NCI-H1092 treated with DMSO at 0.1 percent for 48 hours (cell line): ENCODE measurements around the gene ATP8A2.
A peak's percentile ranks its signal among the peaks of the same experiment; 100 is the strongest.

Experiments used
- DNase-seq: peaks from one replicate; lab custom pipeline; 2025; lab: John Stamatoyannopoulos, UW

The ATP8A2 gene

DNA sequence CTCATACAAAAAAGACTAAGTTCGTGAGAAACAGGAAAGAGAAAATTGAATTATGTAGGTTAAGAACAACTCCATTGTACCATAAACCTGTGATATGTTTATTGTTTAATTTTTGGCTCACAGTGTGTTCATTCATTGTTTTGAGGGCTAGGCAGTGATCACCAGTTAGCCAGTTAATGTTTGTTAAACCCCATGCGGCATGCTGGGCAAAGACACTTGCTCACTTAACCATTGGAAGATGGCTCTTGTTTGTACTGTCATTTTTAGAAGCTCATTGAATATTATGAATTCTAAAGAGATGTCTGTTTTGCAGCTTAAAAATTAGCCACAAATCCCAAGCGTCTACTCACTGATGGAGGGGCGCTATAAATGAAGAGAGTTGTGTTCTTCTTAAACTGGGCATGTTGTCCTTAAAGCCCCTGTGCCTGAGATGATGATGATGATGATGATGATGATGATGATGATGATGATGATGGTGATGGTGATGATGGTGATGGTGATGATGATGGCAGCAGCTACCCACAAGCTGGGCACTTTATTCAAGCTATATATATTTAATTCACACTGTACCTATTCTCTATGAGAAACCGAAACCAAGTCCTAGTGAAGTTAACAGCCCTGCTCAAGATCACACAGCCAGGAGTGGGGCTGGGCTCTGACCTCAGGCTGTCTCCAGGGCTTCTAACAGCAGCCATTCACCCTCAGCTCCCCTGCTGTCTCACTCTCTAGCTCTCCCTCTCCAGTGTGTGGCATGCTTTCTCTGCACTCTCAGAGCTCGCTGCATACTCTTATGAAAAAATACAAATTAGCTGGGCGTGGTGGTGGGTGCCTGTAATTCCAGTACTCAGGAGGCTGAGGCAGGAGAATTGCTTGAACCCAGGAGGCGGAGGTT lies 510.9 kb downstream of the ATP8A2 start:
- DNase-seq, result peak; percentile 84

DNA sequence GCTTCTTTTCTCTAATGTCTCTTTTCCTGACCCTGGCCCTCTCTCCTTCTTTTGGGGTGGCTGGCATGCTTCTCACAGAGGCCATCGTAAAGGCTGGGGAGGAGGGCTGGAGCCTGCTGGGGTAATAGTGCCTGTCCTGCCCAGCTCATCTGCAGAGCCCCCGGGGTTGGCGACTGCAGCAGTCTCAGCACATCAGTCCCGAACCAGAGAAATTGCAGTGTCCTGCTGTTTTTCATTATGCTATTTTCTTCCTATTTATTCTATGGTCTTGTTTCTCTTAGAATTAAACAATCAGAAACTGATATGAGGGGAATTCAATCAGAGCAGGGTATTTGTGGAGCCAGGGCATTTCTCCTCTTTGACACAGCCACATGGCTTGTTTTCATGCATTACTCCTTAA lies 513.6 kb downstream of the ATP8A2 start:
- DNase-seq, result no peak

DNA sequence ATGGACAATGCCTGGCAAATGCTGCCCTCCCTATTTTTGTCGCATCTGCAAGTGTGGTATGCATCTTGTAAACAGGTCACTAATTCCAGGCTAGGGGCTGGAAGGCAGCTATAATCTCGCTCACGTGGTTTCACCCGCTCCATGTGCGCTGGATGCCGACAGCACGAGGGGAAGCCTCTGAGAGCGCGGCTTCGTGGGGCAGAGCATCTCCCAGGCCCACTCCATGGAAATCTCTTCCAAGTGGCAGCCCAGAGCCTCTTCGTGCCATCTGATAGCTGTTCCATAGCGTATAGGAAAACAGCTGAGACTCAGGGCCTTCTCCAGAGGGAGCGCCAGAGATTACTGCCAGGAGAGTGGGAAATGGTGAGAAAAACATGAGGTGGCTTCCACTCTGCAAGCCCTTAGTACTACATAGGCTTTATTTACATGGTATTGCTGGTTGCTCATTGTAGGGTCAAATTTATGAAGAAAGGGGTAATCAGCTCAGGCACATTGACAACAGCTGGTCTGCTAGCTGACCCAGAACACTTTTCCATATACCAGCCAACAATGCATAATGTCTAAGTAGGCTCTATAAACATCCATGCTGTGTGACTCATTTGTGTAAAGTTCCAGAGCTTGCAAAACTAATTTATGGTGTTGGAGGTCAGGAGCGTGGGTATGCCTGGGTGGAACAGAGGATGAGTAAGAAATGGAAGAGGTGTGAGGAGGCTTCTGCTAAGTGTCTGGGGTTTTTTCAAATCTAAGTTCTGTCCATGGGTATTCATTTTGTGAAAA lies 514.9 kb downstream of the ATP8A2 start:
- DNase-seq, result no peak

DNA sequence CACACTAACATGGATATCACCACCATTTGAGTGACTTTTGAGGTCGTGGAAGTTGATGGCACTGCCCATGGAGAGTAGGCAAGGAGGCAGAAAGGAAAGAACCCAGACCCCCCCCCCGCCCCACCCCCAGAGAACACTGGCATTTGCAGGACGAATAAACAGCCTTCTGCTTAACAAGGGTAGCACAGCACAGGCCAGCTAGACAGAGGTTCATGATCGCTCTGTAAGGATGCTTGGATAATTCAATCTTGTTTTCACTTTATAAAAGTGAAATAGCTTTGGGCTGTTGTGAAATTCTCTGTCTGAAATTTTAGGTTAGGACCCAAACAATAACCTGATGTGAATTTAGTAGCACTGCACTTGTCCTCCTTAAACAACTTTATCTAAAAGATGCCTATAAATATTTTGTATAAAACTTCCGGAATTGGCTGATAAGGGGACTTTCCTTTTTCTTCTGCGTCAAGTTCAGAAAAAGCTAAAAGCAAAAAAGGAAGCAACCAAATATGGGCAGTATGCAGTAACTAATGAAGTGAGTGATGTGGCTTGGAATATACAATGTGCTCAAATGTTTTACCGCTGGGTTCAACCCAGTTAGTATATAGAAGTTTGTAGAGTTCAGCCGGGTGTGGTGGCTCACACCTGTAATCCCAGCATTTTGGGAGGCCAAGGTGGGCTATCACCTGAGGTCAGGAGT lies 516.3 kb downstream of the ATP8A2 start:
- no peak for DNase-seq

DNA sequence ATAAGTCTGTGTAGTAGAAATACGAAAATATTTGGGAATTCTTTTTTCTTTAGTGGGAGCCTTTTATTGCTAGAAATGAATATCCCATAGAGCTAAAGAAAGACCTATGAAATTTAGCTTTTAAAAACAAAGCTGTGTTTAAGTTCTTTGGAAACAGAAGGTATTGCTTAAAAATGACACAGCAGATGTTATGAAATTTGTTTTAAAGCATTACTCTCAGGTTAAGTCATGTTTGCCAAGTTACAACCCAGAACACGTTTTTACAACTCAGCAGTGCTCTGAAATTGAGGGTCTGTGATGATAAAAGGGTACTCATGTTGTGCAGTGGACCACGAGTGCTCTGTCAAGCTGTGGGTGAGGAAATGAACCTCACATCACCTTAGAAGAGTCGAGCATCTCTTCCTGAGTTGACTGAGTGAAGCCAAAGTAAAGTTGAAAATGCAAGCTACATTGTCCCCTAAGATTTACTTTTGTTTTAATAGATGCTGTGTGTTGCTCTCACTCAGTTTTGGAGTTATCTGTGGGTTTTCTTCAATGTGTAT lies 519.0 kb downstream of the ATP8A2 start:
- DNase-seq, result no peak

DNA sequence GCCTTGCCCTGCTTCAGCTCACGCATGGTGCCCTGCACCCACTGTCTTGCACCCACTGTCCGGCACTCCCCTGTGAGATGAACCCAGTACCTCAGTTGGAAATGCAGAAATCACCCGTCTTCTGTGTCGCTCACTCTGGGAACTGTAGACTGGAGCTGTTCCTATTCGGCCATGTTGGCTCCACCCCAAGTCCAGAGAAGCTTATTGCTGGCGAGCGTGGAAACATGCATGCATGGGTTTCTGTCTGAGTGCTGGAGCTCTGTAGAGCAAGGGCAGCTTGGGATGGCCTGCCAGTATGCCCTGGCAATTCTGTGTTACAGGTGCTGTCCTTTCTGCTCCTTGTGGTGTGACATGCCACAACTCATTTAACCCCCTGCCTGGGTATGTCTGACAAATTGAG lies 527.2 kb downstream of the ATP8A2 start:
- no peak for DNase-seq

DNA sequence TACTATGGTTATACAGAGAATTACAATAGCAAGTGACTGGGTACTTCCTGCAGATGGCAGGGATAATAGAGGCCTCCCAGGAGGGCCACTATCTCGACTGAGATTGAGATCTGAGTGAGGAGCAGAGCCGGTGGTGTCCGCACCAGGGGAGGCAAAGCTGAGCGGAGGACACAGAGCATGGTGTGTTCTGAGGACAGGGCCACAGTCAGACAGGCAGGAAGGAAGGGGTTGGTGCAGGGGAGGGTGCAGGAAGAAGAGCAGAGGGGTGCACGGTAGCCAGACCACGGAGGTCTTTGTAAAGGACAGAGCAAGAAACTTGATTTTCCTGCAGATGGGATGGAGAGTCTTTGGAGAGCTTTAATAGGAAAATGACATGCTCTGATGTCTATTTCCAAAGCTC lies 527.7 kb downstream of the ATP8A2 start:
- no peak for DNase-seq

DNA sequence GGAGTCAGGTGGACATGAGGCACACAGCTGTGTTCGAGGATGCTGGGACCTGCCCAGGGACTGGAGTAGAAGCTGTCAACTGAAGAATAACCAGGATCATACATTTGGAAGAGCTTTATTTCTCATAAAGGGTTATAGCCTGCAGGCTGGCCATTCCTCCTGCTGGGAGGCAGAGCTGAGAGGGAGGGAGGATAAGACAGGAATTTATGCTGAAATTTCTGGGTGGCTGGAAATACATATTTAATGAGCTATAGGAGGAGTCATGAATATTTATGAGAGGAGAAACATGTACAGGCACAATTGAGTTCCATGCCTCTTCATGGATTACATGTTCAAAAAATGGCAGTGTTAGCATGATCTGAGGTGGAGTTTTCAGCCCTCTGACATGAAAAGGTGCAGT lies 528.2 kb downstream of the ATP8A2 start:
- no peak for DNase-seq

DNA sequence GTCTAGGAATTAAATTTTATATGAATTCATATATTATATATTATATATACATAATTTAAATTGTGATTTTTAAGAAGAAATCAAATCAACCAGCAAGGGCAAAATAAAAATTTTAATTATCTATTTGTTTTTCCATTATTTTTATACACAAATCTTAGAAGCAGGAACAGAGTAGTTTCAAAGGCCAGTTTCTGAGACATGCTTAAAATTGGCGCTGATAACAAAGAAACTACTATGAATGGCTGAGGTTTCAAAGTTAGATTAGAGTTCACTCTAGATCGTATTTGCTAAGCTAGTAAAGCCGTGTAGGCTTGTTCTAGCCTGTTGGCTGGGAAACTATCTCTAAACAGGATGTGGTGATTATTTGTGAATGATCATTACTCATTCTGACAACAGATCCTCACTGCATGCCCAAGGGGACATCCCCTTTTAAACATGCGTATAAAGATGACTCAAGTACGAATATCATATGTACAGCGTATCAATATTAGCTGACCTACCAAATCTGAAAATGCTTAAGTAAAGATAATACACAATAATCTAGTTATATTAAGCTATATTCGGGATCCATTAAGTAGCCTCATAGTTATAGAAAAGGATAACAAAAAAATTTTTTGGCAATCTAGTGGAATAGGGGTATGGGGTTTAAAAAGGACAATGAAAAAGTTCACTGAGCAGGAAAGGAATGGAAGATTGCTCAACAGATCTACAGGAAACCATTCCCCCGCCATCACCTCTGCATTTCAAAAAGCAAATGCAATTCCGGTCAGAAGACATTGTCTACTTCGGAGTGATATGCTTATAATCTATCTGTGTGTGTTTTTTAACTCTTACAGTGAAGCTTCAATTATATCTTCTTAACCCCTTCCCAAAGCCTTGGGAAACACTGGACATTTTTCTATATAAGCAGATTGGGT lies 529.9 kb downstream of the ATP8A2 start:
- no peak for DNase-seq

DNA sequence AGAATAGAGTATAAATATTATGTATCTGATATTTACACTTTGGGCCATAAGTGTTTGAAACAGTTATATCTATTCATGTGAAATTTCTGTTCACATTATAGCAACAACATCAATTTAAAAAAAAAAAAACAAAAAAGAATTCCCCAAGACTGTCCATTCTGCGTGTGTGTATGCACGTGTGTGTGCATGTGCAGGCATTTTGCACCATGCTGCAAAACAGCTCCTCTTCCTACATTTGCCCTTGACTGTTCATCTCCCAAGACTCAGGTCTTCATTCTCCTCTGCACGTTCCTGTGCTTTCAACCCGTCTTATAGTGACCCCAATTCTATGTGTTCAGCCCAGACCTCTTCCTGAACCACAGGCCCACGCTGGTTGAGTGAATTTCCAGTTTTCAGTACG lies 530.7 kb downstream of the ATP8A2 start:
- no peak for DNase-seq

DNA sequence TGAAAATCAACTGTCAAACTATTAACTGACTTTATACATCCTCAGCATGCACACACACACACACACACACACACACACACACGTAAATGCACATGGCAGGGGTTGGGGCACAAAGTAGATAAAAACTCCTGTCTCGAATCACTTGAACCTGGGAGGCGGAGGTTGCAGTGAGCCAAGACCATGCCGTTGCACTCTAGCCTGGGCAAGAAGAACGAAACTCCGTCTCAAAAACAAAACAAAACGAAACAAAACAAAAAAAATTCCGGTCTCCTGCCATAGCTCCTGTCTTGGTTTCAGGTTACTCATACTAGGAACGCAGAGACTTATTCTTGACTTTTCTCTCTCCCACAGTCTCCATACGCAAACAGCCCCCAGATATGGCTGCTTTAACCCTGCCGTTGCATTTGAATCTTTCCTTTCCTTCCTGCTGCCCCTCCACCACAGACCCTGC lies 531.1 kb downstream of the ATP8A2 start:
- DNase-seq, result no peak

DNA sequence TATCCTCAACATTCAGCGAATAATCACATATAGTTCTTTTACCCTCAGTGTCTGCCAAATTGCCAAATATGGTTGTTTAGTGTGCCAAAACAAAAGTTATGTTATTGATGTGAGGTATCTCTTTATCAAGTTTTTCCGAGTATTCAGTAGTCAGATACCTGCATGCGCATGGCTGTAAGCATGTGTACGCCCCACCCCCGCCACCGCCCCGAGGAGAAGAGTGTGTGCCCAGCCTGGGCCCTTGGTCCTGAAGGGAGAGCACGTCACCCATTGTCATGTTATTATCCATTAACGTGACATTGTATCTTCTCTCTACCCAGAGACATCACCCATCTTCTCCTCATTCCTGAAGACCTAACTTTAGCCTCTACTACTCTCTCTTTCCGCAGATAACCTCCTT lies 533.1 kb downstream of the ATP8A2 start:
- DNase-seq, result no peak

DNA sequence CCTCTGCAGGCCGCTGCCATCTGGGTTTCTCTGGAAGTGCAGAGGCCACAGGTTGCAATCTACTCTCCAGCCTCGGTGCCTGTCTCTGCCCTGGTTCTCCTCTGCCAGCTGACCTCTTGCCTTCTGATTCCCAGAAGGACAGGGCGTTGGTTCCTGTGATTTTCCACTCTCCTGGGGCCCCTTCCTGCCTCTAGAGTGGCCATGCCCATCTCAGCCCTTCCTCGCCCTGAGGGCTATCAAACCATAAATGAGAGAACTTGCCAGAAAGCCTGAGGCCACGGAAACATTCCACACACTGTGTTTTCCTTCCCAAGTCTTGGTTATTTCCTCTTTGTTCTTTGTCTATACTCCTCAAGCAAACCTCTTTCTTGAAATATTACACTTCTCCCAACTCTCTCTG lies 533.8 kb downstream of the ATP8A2 start:
- DNase-seq, result no peak

DNA sequence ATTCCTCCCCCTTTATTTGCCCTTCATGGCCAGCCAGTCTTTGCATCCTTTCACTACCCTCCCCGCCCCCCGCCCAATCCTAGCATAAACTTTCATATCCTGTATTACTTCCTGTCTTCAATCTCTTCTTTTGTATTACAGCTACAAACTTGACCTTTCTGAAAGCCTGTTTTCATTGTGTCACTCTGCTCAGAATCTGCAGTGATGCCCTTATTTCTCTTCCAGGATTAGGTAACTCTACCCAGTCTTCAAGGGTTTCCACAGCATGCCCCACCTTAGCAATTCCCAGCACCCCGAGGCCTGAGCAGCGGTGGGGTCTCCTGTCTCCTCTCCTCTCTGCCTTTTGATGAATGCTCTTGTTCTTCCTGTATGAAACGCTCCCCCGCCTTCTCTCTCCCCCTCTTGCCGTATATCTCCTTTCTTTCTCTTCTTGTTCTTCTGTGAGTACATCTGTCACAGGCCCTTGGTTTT lies 534.5 kb downstream of the ATP8A2 start:
- DNase-seq, result no peak

DNA sequence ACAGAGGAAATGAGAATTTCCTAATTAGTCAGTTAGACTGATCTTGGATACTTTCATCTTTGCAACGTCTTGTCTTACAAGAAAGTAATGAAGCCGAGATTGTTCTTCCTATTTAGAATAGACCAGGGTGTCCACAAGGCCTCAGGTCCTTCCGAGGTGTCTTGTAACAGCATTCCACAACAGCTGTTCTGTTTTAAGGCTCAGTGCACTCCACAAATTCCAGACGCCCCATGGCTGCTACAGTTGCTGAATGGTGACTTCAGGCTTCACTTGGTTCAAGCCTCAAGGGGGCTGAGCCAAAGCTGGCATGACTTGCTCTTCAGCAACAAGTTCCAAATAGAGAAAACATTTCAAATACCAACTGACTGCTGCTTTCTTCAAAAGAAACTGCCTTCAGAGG lies 536.6 kb downstream of the ATP8A2 start:
- DNase-seq, result no peak

DNA sequence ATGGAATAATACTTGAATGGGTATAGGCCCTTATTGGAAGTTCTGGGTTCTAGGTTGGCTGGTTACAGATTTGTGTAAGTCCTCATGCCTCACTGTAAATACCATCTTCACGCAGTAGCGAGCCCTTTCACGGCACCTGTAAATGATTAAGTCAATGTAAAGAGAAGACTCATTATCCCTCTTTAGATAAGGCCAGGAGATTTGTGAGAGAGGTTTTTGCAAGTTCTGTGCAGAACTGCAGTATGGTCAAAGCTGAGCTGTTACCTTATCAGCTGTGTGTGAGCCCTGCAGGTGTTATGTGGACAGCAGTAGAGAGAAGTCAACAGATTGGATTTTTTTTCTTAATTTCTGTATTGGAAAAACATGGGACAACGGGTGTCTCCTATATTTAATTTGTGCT lies 538.5 kb downstream of the ATP8A2 start:
- no peak for DNase-seq

DNA sequence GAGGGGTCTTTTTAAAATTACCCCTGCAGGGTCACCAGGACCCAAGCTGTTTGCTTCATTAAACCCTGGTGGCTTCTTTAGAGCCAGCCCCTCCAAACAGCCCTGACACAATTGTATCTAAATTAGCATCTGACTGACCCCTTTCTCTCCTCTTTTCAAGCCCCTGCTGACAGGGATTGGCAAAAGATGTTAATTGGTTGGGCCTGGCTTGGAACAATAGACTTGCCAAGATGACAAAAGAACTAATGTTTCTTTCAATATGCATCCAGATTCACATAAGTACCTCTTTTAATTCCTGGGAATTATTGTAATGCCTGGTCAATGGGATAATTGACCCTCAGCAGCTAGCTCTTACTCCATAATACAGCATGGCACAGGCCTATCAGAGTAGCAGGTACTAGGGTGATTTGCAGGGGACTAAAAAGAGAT lies 539.2 kb downstream of the ATP8A2 start:
- DNase-seq, result peak; percentile 50

DNA sequence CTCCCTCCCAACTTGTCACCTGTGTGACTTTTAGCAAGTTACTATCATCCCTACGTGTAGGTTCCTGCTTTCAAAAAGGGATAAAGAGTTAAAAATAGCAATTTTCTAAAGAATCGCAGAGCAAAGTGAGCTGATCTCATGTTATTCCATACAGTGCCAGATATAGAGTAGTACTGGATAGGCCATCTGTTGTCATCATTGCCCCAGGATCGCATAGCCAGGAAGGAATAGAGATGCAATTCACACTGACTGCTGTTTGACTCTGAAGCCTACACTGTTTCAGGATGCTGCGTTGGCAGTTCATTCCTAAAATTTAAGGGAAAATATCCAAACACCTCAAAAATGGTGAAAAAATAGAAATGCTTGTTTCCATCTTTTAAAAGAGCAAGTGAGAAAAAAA lies 541.2 kb downstream of the ATP8A2 start:
- DNase-seq, result no peak

DNA sequence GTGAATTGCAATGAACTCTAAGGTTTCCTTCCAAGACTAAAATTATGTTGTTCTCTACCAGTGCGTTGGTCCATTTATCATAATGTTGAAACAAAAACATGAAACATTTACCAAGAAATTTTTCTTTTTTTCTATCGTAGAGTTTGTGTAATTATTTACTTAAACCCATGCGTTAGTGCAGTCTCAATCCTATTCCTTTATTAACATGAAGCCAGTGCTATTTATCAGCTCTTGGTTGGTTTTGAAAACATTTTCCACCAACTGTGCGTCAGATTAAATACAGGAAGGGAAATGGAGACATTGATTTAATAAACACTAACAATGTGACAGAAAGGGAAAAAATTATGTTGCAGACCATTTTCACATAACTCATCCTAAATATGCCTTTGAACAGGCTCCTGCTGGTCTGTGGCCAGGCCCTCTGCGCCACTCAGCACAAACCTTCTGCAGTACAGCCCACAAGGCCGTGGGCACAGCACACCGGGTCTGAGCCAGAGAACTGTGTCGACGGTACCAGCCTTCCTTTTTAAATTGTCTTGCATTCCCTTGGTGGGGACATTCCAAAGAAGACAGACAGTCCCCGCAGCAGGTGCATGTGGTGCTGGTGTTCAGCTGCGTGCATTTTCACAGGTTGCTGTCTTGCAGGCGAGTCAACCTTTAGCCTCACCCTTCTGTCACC lies 544.2 kb downstream of the ATP8A2 start:
- no peak for DNase-seq

DNA sequence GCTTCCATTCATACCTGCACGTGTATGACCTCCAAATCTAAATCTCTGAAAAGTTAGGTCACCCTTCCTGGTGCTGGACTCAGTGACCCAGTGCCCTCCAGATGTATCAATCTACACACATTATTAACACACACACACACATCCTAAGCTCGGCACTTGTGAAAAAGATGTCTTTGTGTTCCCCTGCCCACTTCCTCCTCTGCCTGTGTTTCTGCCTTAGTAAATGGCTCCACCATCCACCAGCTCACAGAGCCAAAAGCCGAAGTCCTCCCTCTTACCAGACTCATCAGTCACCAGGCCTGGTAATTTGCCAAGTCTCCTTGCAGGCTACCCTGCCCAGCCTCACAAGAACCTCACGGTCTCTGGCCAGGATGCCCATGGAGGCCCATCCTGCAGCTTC lies 548.5 kb downstream of the ATP8A2 start:
- DNase-seq, result no peak

DNA sequence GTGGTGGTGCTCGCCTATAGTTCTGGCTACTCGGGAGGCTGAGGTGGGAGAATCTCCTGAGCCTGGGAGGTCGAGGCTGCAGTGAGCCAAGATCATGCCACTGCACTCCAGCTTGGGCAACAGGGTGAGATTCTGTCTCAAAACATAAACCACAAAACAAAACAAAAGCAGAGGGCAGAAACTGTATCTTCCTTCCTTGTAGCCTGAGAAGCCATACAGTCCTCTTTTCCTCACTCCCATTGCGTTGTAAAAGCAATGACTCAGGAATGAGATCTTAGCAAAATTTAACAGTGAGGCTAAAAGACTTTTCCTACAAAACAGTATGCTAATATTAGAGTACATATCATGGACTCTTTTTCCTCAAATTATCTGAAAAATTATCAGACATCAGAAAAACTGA lies 549.2 kb downstream of the ATP8A2 start:
- no peak for DNase-seq
